ENCODE data around the gene QRFP.

- TF ChIP-seq CTCF (IDR thresholded peaks at IDR 0.05; ENCODE audit: low read depth, low read length, missing input control) (no peak), YY1 (IDR thresholded peaks at IDR 0.05) (no peak), REST (IDR thresholded peaks at IDR 0.05) (no peak), EGR1 (IDR thresholded peaks at IDR 0.05; ENCODE audit: low read depth in 2 of 2) (no peak)
These were observed 43.5 kb upstream of the QRFP start for GRCh38 chr9:130940027-130940549.

All from liver (tissue), 3 donors.